Measurements from ENCODE around the gene FHL1.

Gene FHL1

DNA sequence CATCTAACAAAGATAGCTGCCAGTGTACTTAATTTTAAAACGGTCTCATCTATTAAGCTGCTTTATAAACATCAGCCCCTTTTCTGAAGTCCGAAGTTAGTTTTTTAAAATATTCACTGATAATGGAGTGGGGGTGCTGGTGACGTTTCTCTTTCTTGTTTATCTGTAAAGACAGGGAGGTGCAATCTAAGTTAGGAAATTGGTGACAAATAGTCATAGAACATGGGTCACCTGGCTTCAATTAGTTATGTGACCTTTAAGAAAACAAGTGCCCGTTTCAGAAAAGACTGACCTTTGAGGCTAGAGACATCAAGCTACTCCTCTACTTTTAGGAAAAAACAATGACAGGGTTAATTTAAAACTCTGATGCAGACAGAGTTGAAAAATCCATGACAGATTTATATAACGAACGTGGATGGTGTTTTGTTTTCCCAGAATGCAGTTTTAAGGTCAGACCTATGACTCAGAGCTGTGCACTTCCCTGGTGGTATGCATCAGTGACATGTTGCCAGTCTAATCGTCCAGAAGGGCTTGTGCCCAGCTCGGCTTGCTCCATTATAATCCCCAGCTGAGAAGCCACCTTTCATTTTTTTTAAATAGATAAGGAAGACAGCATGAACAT is 38.2 kb downstream of the FHL1 start:
- DNase-seq (ENCODE audit: low read depth): no peak

DNA sequence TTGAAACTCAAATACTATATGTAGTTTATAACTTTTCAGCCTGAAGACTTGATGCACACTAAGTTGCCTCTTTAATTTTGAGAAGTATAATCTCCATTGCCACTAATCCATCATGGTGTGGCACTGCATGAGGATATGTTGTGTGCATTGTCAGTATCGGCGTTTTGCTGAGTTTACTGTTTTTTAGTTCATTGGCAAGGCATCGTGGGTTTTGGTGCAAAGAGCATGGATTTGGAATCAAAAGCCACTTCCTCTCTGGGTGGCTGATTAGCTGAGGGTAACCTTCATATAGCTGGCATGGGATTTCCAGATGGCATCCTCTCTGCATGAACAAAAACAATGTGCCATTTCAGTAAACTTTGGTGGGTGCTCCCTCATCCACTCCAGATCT is 38.7 kb downstream of the FHL1 start:
- DNase-seq (ENCODE audit: low read depth): no peak

DNA sequence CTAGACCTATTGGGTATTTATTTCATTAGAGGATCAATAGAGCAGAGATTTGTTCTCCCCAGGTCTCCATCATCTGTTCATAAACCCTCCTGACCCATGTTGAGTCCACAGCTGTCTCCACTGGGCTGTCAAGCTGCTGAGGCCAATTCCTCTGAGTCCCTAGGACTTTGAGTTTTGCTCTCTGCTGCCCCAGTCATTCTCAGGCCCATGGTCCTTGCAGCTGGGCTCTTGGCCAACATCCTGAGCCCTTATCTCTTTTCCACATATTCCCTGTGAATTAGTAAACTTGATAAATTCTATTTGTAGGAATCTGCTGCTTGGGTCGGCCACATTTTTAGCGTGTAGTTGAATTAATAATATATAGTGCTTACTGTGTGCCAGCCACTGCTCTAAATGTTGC is 41.9 kb downstream of the FHL1 start:
- no peak for DNase-seq (ENCODE audit: low read depth)

DNA sequence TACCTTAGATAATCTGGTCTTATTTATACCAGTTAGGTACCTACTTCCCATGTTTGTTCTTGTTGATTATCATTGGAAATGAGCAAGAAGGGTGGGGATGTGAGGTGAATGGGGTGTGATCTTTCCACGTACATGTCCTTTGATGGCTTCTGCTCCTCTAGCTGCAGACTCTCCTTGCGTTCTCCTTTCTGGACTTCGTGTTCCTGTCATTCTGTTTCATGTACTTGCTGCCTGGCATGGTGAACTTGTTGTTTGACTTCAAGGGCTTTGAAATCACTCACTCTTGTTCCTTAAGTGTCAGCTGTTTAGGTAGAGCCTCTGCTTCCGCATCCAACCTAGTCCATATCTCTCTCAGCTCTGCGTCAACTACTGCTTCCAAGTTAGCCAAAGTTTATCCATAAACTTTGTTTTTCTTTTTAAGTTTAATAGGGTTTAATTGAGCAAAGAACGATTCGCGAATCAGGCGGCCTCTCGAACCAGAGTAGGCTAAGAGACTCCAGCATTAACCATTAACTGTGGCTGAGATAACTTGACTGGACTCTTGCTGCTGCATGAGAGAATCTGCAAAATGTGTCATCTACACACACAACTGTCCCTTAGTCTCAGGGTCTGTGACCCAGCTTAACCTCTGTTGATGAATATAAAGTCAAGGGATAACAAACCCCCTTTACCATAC is 42.8 kb downstream of the FHL1 start:
- no peak for DNase-seq (ENCODE audit: low read depth)

DNA sequence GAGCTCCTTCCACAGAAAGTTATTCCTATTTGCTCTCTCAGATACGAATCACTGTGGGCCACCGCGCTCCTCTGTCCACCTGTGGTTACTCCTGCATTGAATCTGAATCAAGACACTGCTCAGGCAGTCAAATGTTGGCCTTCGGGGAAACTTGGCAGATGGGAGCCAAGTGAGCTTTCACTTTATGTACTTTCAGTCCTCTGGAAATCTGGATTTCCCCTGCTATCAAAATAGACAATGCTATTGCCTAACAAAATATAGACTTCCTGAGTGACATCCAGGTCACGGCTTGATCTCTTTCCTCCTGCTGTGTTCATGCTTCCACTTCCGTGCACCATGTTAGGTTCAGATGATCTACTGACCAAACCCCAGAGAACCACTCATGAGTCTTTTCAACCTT is 43.8 kb downstream of the FHL1 start:
- DNase-seq (ENCODE audit: low read depth): no peak

DNA sequence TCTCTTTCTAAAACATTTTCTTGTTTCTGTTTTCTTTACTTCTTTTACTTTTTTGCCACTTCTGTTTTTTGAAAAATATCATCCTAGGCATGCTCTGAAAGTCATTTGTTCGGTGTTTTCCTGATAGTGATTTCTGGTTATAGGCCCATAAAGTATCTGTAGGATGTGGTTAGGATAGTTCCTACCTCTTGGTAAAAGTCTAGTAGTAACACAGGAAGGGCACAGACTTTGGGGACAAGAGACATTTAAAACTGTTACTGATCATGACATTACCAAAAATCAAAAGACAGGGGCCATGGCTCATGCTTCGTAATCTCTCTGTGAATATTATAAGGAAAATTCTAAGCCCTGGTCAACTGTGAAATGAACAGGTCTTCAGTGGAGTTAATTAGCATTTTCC is 44.8 kb downstream of the FHL1 start:
- DNase-seq (ENCODE audit: low read depth): no peak

DNA sequence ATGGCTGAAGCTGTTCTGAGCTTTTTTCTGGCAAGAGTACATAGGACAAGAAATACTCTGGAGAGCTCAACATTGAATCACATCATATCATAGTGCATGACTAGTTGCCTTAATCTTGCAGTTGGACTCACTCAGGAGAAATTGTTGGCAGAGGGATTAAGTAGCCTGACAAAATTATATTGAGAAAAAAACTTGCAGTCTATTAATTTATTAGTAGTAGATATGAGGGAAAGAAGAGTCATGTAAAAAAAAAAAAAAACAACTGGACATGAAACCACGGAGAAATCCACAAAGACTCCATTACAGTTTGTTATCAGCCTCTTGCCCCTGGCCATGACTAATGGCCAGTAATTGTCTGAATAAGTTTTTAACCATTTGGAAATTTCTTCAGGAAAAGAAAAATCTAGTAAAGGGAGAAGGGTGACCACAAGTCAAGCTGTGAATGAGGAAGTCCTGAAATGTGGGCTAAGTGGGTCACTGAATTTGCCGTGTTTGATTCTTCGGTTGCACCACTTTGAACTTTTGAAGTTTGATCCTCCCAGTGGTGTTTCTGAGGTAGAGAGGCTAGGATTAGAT is 45.6 kb downstream of the FHL1 start:
- DNase-seq (ENCODE audit: low read depth): no peak

DNA sequence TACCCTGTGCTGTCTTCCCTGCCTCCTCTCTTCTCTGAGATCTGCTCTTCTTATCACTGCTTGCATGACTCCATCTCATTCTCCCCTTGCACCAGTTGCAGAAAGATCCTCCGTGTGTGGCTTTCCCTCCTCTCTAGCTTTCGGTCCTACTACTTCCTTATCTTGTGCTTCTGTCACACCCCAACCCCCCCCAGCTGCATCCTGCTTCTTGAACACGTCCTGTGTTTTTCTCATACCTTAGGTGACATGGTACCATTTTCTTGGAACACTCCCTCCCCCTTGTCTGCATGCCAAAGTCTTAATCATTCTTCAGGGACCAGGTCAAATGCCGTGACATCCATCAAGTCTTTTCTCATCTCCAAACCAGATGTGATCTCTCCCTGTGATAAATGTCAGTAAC is 46.4 kb downstream of the FHL1 start:
- DNase-seq (ENCODE audit: low read depth): no peak

DNA sequence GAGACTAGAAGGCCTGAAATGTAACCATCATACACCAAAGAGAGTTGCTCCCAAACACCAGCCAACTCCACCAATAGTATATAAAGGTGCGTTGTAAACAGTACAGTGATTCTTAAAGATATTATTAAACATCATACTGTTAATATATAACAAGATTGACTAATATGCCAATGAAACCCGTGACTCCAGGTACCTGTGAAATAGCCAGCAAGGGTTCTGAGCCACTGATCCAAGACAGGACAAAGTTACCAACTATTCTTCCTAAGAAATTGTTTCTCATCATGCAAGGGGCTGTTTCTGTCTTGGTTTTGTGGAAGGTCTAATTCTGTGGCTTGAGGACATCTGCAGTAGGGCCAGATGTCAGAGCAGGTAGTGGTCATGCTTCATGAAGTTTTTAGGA is 47.2 kb downstream of the FHL1 start:
- no peak for DNase-seq (ENCODE audit: low read depth)

DNA sequence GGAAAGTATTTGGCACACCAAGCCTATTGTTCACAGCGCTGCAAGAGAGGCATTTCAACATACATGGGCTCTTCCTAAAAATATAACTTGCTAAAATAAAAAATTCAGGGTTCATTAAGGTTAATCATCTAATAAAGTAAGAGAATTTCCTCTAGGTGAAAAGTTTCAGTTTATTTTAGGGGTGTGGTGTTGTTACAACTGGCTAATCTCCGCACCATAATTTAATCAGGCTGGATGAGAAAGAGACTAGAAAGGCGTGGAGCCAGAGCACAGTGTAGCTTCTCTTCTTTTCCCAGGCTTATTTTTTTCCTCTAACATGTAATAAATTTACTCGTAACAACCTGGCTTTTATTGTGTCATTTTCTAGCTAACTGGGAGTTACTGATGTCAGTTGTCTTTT is 47.9 kb downstream of the FHL1 start:
- DNase-seq (ENCODE audit: low read depth): no peak

DNA sequence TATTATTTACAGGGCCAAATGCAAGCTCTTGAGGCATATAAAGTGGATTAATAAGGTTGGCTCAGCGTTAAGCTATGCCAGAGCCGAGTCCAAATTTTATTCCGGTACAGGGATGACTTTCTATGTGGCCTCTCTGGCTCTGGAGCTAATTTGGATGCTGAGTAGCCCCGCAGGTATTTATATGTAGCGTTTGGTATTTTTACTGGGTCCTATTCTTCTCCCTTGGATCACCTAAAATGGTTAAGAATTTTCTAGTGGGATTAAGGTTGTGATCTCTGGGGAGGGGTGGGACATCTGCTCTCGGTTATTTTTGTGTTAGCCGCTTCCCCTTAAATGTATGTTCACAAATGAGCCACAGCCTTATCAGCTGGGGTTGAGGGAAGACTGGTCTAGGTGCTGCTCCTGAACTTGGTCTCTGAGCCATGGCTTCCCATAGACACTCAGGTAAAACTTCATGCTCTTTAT is 49.4 kb downstream of the FHL1 start:
- no peak for DNase-seq (ENCODE audit: low read depth)

DNA sequence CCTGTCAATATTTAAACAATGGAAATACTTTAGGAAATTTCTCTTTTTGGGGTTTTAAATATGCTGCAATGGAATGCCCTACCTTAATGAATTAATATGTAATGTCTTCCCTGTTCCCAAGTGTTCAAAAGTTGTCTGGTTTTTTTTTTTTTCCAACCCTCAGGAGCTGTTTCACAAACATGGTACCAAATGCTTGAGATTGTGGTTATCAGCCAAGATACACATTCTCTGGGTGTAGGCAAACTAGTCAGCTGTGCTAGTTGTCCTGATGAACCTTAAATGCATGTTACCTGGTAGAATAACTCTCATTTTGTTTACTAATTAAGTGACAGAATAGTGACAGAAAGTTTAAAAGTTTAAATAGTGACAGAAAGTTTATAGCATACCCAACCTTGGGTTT is 50.7 kb downstream of the FHL1 start:
- no peak for DNase-seq (ENCODE audit: low read depth)

DNA sequence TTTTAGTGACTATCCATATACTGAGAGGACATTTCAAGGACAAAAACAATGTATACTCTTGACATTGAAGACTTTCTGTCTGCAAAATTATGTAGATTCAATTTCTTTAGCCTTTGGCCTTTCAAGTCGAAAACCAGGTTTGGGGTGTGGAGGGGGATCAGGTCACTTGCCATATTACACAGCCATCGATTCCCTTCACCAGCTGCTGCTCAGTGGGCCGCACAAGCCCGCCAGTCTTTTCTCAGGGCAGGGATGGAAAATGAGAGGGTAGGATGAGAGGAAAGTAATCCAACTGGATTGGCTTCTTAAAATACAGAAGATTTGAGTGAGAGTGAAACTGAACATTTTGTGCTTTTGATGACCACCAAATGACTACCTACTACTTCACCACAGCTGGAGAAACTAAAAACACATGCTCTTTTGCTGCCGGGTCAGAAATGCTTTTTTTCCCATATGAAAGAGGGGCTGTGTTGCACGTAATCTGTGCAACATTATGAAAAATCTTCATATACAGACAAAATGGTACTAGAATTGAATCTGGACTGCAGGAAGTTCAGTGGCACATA is 51.4 kb downstream of the FHL1 start:
- DNase-seq (ENCODE audit: low read depth): no peak

DNA sequence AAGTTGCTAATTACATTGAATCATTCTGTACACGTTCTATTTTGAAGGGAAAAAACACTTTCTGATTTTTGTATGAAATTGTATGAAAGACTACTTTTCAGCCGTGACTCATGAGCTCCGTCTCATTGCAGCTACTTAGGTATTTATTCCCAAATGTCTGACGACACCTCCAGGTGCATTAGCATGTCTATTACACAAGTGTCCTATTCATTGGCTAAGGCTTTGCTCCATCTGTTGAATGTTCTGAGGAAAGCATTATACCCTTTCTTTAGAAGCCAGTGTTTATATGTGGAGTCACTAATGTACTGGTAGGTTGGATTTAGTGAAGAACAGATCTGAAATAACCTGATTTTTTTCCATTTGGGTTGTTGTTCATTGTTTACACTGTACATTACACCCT is 52.0 kb downstream of the FHL1 start:
- DNase-seq (ENCODE audit: low read depth): no peak

DNA sequence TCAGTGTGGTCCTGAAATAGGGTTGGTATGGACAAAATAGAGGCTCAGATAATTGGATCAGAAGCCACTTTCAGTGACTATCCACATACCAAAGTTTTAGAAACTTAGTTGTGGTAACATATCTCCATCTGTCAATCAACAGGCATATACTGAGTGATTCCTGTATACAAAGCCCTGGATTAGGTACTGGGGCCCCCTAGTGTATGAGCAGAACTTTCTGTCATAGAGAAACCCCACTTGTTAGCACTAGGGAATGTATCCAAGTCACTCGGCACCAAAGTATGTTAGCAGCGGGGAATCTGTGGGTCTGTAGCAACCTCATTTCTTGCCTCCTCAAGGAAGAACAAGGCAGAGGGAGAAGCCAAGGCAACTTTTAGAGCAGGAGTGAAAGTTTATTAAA is 53.1 kb downstream of the FHL1 start:
- DNase-seq (ENCODE audit: low read depth): no peak

DNA sequence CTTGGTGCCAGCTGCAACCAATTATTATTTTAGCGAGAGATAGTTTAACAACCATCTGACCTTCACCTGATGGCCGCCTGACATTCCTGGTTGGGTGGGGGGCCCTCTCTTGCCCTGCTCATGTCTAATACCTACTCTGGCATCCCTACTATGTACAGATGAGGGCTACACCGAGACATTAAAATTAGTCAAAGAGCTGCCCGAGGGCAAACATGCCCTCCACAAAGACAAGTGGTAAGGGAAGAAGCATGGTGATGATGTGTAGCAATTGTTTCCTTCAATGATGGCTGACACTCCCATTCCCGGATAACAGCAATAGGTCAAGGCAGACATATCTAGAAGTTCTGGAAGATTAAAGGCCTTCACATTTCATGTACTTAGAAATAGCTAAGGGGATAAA is 54.3 kb downstream of the FHL1 start:
- no peak for DNase-seq (ENCODE audit: low read depth)

DNA sequence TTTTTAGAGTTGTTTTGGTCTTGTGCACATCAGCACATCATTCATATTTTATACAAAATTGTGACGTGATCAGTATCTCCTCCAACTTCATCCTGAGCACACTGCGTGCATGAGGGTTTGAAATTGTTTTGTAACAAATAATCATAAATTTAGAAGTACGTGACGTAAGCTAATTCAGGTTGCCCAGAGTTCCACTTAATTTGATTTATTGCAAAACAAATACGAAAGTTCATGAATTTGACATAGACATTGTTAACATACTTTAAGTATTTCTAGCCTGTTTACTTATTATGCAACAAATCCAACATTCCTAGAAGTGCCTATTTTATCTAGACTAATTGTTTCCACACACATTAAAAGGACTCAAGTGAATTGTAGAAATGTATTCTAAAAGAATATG is 55.6 kb downstream of the FHL1 start:
- peak; percentile 83 for DNase-seq (ENCODE audit: low read depth)

DNA sequence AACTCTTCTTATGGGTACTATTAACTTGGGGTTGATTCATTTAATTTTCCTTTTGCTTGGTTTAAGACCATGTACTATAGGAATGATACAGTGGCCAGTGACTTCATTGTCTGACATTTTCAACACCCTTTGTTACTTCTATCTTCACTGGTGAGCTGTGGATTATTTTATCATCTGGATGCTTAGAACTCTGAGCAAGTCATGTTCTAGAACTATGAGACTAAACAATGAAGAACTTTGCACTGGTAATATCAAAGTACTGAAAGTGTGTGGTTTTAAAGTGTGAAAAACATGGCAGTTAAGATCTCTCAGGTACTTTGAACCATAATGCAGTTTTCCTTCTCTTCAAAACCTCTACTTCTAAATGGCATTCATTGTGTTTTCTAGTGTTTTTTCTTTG is 56.1 kb downstream of the FHL1 start:
- DNase-seq (ENCODE audit: low read depth): no peak

DNA sequence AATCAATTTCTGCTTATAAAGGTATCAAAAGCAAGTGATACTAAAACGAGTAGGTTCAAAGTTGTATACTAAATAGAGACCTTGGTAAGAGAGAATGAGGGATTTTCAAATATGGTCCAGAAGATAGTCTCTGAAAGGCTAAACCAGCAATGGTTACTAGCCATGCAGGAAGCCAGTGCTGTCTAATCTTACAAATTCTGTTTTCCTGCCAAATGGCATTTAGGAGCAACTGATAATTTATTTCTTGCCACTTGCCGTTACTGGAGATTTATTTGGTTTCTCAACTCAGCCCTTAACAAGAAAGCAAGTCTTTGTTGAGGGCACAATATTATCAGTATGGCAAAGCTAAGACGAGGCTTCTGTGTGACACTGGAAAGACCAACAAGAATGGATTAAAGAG is 56.6 kb downstream of the FHL1 start:
- no peak for DNase-seq (ENCODE audit: low read depth)

DNA sequence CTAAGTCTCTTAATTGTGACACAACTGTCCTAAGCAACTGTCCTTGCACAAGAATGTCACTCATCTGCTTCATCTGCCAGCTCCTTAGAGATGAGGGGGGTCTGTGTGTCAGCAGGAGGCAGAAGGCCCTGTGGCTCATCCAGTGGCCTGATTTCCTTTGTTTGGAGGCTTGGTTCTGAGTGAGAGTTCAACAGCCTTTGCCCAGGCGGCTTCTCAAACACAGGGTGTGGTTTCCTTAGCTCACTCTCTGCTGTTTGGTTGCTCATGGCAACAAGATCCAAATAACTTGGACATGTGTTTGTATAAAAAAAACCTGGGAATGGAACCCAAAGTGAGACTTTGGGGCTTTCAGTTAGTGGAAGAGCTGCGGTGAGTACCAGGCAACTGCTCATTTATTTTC is 57.2 kb downstream of the FHL1 start:
- DNase-seq (ENCODE audit: low read depth): no peak

DNA sequence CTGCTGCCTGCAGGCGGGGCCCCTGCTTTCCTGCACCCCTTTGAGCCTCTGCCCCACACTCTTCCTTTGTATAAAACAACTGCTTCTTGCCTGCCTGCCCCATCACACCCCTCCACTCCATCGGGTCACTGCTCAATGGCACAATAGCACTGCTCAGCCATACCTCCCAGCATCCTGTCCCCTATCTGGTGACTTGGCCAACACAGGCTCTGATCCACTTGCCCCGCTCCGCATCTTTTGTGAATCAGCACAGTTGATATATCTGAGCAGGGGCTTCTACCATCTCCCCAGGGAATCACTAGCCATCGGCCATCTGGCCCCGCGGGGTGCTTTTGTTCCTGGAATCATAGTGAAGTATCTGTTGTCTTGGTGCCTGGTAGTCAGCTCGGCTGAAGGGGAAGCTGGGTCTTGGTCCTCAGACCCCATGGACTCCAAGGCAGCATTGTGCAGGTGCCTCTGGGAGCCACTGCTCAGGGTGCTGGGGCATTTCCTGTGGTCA is 58.6 kb downstream of the FHL1 start:
- DNase-seq (ENCODE audit: low read depth): no peak

DNA sequence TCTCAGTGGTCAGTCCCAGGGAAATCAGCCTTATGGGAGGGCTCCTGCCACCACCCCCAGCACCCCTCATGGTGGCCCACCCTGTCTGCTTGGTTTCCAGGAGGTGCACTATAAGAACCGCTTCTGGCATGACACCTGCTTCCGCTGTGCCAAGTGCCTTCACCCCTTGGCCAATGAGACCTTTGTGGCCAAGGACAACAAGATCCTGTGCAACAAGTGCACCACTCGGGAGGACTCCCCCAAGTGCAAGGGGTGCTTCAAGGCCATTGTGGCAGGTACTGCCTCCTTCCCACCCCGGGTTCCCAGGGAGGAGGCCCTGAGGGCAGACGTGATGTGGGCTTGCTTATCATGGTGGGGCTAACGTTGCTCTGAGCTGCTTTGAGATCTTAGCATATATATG is 59.6 kb downstream of the FHL1 start:
- no peak for DNase-seq (ENCODE audit: low read depth)

DNA sequence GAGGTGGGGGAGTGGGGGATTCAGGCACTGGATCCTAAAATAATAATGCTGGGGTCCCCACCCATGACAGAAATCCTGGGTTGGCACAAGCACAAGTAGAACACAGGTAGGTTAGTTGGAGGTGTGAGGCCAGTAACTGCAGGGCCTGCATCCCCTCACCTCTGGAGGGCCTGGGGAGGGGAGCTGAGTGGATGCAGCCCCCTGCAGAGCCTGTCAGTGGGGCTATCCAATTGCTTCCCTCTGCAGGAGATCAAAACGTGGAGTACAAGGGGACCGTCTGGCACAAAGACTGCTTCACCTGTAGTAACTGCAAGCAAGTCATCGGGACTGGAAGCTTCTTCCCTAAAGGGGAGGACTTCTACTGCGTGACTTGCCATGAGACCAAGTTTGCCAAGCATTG is 60.2 kb downstream of the FHL1 start:
- no peak for DNase-seq (ENCODE audit: low read depth)

All from GM04503 (cell line).